B cell (primary cell): ENCODE measurements around the gene AKR7A3. TPM values are rescaled to one million over a fixed set of nuclear protein-coding genes. Genes with fewer than 3 reads are reported as not detected.

Source experiments
- ATAC-seq: fragments of 200-7000 bp; cut with Tn5 transposase; one replicate; pipeline ENCODE4 v1.10.0; 2021; ENCODE audit warnings: low read depth, mild to moderate bottlenecking, moderate number of reproducible peaks, moderate library complexity
- CTCF ChIA-PET: fragments of 350-600 bp; sonication (Branson Sonifier 250); formaldehyde crosslinking; loops from one replicate; lab custom pipeline; 2021; ENCODE audit warnings: antibody characterized with exemption, inconsistent platforms; lab: Charles Lee
- POLR2A ChIA-PET: fragments of 350-600 bp; sonication (Branson Sonifier 250); formaldehyde crosslinking; loops from one replicate; lab custom pipeline; 2021; ENCODE audit warnings: antibody characterized with exemption; lab: Charles Lee
- DNase-seq: peaks from one replicate; pipeline ENCODE4 v3.0.0; 2013
- H2AFZ ChIP-seq: 2 replicates; pipeline ENCODE4 v1.6.1; 2012; ENCODE audit warnings: mild to moderate bottlenecking, low read depth, low read length; ENCODE audit not compliant: insufficient read depth, poor library complexity, severe bottlenecking
- H3K27ac ChIP-seq, 2 donors: 1 replicate in 1 of 2; 2 replicates in 1 of 2; pipeline ENCODE4 v1.5.1; 2012 to 2013; ENCODE audit warnings: low read length in 2 of 2, mild to moderate bottlenecking in 2 of 2, moderate library complexity in 1 of 2
- H3K27me3 ChIP-seq, 4 experiments: fragments of 200-600 bp in 1 of 4; sonication (generic) in 1 of 4; replicated peaks in 1 of 4; 1 replicate in 2 of 4; 2 replicates in 2 of 4; pipeline versions ENCODE4 v1.6.1 to v1.7.0; 2013 to 2016; ENCODE audit warnings: low read length in 3 of 4, mild to moderate bottlenecking in 2 of 4, mixed read lengths in 1 of 4, moderate library complexity in 1 of 4; ENCODE audit not compliant: insufficient read depth in 4 of 4, control insufficient read depth in 3 of 4; ENCODE audit errors: control extremely low read depth in 1 of 4
- H3K36me3 ChIP-seq, 2 experiments: replicated peaks in 1 of 2; 1 replicate in 1 of 2; 2 replicates in 1 of 2; pipeline versions ENCODE4 v1.6.1 to v1.7.1; 2013; ENCODE audit warnings: low read length in 1 of 2; ENCODE audit not compliant: insufficient read depth in 2 of 2, control insufficient read depth in 1 of 2; ENCODE audit errors: control extremely low read depth in 1 of 2, extremely low read depth in 1 of 2
- H3K4me1 ChIP-seq, 2 donors: fragments of 200-600 bp in 1 of 2; sonication (generic) in 1 of 2; 1 replicate in 1 of 2; 2 replicates in 1 of 2; pipeline versions ENCODE4 v1.5.1 to v1.6.1; 2013 to 2017; ENCODE audit warnings: low read length in 2 of 2; ENCODE audit not compliant: control insufficient read depth in 2 of 2, insufficient read depth in 2 of 2
- H3K4me2 ChIP-seq: replicated peaks from 2 replicates; pipeline ENCODE3; 2012; ENCODE audit warnings: mild to moderate bottlenecking, low read depth, low read length; ENCODE audit not compliant: poor library complexity, severe bottlenecking
- H3K4me3 ChIP-seq, 5 experiments: fragments of 200-600 bp in 1 of 5; sonication (generic) in 1 of 5; 1 replicate in 3 of 5; 2 replicates in 2 of 5; pipeline versions ENCODE4 v1.5.1 to v1.7.0; 2011 to 2016; ENCODE audit warnings: low read length in 4 of 5, mild to moderate bottlenecking in 4 of 5, low read depth in 2 of 5, control low read depth in 1 of 5, moderate library complexity in 1 of 5; ENCODE audit not compliant: insufficient read depth in 1 of 5; ENCODE audit errors: control extremely low read depth in 1 of 5, extremely low read depth in 1 of 5
- H3K79me2 ChIP-seq: fragments of 200-600 bp; sonication (generic); one replicate; pipeline ENCODE4 v1.6.0; 2016; ENCODE audit warnings: low read length; ENCODE audit not compliant: control insufficient read depth, insufficient read depth
- H3K9ac ChIP-seq: fragments of 200-600 bp; sonication (generic); 2 replicates; pipeline ENCODE4 v1.6.1; 2017; ENCODE audit warnings: mild to moderate bottlenecking, low read length, moderate library complexity
- H3K9me3 ChIP-seq, 3 donors: one replicate each; pipeline versions ENCODE4 v1.6.1 to v1.7.1; 2013; ENCODE audit warnings: low read length in 2 of 3; ENCODE audit not compliant: control insufficient read depth in 2 of 3, insufficient read depth in 1 of 3; ENCODE audit errors: control extremely low read depth in 1 of 3
- H4K20me1 ChIP-seq: 2 replicates; pipeline ENCODE4 v1.6.0; 2012; ENCODE audit warnings: mild to moderate bottlenecking, low read length; ENCODE audit not compliant: insufficient read depth, control insufficient read depth, poor library complexity, severe bottlenecking
- H3K27ac Mint-ChIP-seq: one replicate; pipeline ENCODE4 v1.8.0; 2021; ENCODE audit warnings: mixed read lengths
- H3K27me3 Mint-ChIP-seq: one replicate; pipeline ENCODE4 v1.8.0; 2021; ENCODE audit warnings: mixed read lengths
- H3K4me1 Mint-ChIP-seq: one replicate; pipeline ENCODE4 v1.8.0; 2021; ENCODE audit warnings: mixed read lengths
- H3K4me3 Mint-ChIP-seq: one replicate; pipeline ENCODE4 v1.8.0; 2021; ENCODE audit warnings: mixed read lengths
- H3K9me3 Mint-ChIP-seq: one replicate; pipeline ENCODE4 v1.8.0; 2022; ENCODE audit warnings: mixed read lengths; ENCODE audit not compliant: insufficient read depth
- CTCF ChIP-seq: fragments of 200-600 bp; IDR thresholded peaks from one replicate; pipeline ENCODE4 v1.8.0; 2022; ENCODE audit warnings: antibody characterized with exemption, mild to moderate bottlenecking
- EZH2 ChIP-seq: IDR thresholded peaks from 2 replicates; pipeline ENCODE4 v1.6.1; 2012; ENCODE audit warnings: borderline replicate concordance, low read depth, mild to moderate bottlenecking, moderate library complexity, low read length; ENCODE audit not compliant: insufficient read depth, poor library complexity, severe bottlenecking
- WGBS: methylation state at CpG from one replicate; pipeline ENCODE4 v1.1.5; 2013; ENCODE audit warnings: missing lambda C conversion rate; ENCODE audit not compliant: insufficient coverage; 5-methylcytosine and 5-hydroxymethylcytosine counted together
- intact Hi-C: fragments of 100-400 bp; cut with micrococcal nuclease; formaldehyde crosslinking; loops from one replicate; pipeline ENCODE4 v1.10.0; 2022
- polyA plus RNA-seq: library from polyadenylated mRNA; depleted of rRNA; stranded (reverse); fragments of >200 nt; gene quantifications from 2 replicates; pipeline ENCODE4 v1.2.3, GENCODE V29; 2012
- total RNA-seq, 2 donors: library from RNA; stranded (reverse); fragments of 120-200 nt in 1 of 2; gene quantifications; 1 replicate in 1 of 2; 2 replicates in 1 of 2; pipeline versions ENCODE4 v1.2.3 to v1.2.4, GENCODE V29; 2013 to 2022

The AKR7A3 gene
- total and polyA plus RNA-seq, 2 donors (not counting 1 experiment from before 2014, with no cell fraction given): 0.97 to 1.8 TPM

- Histone ChIP-seq H3K4me2 (peak overlapping the region; percentile 97), H3K27me3 (no peaks in the 10 kb centered on the region), H3K79me2 (peaks cover 79% of the 10 kb centered on the region), H3K9ac (peak overlapping the region; percentile 90), H3K4me3 (peak overlapping the region; percentile 46 to 82 (median 79)), H3K4me1 (peaks cover 21 to 37% of the 10 kb centered on the region in 2 donors), H3K36me3 (peaks cover 0 to 12% of the 10 kb centered on the region in 2 experiments), H2AFZ (peak overlapping the region; percentile 96), H4K20me1 (peaks cover 34% of the 10 kb centered on the region), H3K27ac (peak overlapping the region; percentile 90 to 95), H3K9me3 (no peaks in the 10 kb centered on the region)
- no peaks in the 10 kb centered on the region for H3K9me3 Mint-ChIP-seq
- ATAC-seq (no peak), DNase-seq (no peak)
- POLR2A ChIA-PET: interaction anchor here (1.8 kb wide), 1 partner anchor 41 kb away, joined by 9 read pairs; the partner anchor contains the start of gene UBR4
- TF ChIP-seq EZH2: no peak
- TF ChIP-seq CTCF: no peak
- CTCF ChIA-PET: interaction anchor here (1.0 to 1.3 kb wide), 3 partner anchors 12 to 332 kb away, joined by 3 to 4 read pairs (median 4); no protein-coding TSS in a partner anchor
- peak overlapping the region; percentile 97 for H3K27ac Mint-ChIP-seq
- H3K27me3 Mint-ChIP-seq: no peaks in the 10 kb centered on the region
- whole genome bisulfite sequencing: 1% methylated on average over 12 of the region's 14 CpGs
- peak overlapping the region; percentile 98 for H3K4me3 Mint-ChIP-seq
- H3K4me1 Mint-ChIP-seq: peaks cover 30% of the 10 kb centered on the region
- intact Hi-C loops: loop anchor here (1.0 to 2.0 kb wide), 4 partner anchors 9 to 346 kb away; partner anchors contain the start of genes AKR7A2, SLC66A1 and UBR4
These were observed 37.8 kb downstream of the AKR7A3 start for GRCh38 chr1:19250629-19251304.
